Non-pigmented ciliary epithelial cell (primary cell): ENCODE measurements around the gene NBR1.
"Not testable (repeated sequence)": the region's sequence is repeated elsewhere in the genome, so short reads cannot be mapped to it uniquely, and the experiment has no call there.

Experiments used
- DNase-seq: peaks from one replicate; pipeline ENCODE4 v3.0.0-alpha.2; 2010; ENCODE audit warnings: low read depth

The NBR1 gene

GRCh38 chr17:43159232-43159631 lies 11.8 kb upstream of the NBR1 start:
- not testable (repeated sequence) for DNase-seq

GRCh38 chr17:43159957-43160356 lies 11.1 kb upstream of the NBR1 start:
- DNase-seq: not testable (repeated sequence)

GRCh38 chr17:43165971-43166370 lies 5.0 kb upstream of the NBR1 start:
- DNase-seq: not testable (repeated sequence)

DNA sequence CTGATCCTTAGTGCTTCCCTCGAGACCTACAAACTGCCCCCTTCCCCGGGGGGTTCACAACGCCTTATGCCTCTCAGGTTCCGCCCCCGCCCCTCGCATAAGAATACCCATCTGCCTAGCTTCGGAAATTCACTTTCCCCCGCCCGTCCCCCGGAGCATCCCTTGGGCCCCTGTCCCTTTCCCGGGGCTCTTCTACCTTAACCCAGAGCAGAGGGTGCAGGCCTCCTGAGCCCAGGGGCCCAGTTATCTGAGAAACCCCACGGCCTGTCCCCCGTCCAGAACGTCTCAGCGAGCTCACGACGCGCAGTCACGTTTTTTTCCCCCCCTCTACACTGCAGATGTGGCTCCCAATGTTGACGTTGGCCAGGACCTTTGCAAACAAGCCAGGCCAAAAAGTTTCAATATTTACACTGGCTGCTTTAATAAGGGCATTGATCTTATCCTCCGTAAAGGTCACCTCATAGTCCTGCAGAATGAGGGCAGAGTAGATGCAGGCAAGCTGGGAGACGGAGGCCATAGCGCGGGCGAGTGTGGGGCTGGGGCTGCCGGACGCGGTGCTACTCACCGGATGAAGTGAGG lies 1.4 kb upstream of the NBR1 start:
- DNase-seq: no peak

- peak; percentile 77 for DNase-seq
Measured at GRCh38 chr17:43170140-43170765, 761 bp upstream of the NBR1 start.

DNA sequence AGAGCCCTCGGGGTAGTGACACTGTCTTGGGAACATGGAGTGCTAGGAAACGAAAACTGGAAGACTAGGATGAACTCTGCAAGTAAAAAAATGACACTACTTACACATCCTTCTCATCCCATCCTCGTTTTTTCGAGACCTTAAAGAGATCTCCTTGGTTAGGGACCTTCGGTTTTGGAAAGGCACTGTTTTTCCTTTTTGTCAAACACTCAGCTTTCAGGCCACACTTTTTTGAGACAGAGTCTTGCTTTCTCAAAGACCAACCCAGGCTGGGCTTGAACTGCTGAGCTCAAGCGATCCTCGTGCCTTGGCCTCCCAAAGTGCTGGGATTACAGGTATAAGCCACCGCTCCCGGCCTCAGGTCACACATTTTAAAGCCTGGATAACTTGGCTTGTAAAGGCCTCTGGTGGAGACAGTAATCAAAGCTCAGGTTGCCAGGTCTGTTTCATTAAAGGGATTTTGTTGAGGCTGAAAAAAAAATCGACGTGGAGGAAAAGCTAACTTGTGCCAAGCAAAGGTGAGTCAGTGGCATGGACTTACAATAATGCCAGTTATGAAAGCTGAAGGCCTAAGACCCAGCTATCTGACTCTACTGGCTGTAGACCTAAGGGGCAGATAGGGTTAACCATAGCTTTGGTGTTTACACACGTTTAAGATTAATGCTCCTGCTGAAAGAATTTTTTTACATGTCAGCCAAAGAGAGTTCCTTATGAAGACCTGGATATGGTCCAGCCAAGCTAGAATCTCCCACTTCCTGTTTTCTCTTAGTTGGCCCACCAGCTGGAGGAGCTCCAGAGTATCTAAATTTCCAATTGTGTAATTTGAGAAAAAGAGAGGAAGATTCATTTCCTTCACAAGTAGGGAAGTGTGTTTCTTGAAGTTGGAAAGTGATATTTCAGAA lies 823 bp downstream of the NBR1 start:
- DNase-seq: peak; percentile 71

GRCh38 chr17:43175213-43176118 lies 4.5 kb downstream of the NBR1 start:
- peak; percentile 70 for DNase-seq

- DNase-seq: no peak
Measured at GRCh38 chr17:43176119-43176570, 5.1 kb downstream of the NBR1 start.

DNA sequence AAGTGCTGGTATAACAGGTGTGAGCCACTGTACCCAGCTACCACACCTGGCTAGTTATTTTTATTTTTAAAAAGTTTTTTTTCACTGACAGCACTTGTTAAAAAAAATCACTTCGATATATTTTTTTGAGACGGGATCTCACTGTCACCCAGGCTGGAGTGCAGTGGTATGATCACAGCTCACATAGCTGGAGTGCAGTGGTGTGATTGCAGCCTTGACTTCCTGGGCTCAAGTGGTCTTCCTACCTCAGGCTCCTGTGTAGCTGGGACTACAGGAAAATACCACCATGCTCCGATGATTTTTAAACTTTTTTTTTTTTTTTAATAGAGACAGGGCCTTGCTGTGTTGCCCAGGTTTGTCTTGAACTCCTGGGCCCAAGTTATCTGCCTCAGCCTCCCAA lies 12.9 kb downstream of the NBR1 start:
- DNase-seq: no peak

GRCh38 chr17:43186656-43187055 lies 15.6 kb downstream of the NBR1 start:
- DNase-seq: not testable (repeated sequence)

DNA sequence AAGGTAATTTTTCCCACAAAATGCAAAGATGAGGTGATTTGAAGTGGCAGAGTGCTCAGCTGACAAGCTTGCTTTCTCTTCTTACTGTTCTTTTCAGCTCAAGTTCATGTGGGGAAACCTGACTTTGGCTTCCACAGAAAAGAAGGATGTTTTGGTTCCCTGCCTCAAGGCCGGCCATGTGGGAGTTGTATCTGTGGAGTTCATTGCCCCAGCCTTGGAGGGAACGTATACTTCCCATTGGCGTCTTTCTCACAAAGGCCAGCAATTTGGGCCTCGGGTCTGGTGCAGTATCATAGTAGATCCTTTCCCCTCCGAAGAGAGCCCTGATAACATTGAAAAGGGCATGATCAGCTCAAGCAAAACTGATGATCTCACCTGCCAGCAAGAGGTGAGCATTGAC lies 22.2 kb downstream of the NBR1 start:
- DNase-seq: no peak

- no peak for DNase-seq
Measured at GRCh38 chr17:43199633-43200032, 28.6 kb downstream of the NBR1 start.

DNA sequence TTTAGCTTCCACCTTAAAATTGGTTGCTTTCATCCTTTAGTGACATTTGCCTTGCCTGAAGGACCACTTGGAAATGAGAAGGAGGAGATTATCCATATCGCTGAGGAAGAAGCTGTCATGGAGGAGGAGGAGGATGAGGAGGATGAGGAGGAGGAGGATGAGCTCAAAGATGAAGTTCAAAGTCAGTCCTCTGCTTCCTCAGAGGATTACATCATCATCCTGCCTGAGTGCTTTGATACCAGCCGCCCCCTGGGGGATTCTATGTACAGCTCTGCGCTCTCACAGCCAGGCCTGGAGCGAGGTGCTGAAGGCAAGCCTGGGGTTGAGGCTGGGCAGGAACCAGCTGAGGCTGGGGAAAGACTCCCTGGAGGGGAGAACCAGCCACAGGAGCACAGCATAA lies 29.1 kb downstream of the NBR1 start:
- no peak for DNase-seq

- not testable (repeated sequence) for DNase-seq
Measured at GRCh38 chr17:43203013-43203412, 32.0 kb downstream of the NBR1 start.

- DNase-seq: no peak
Measured at GRCh38 chr17:43210576-43210975, 39.6 kb downstream of the NBR1 start.

DNA sequence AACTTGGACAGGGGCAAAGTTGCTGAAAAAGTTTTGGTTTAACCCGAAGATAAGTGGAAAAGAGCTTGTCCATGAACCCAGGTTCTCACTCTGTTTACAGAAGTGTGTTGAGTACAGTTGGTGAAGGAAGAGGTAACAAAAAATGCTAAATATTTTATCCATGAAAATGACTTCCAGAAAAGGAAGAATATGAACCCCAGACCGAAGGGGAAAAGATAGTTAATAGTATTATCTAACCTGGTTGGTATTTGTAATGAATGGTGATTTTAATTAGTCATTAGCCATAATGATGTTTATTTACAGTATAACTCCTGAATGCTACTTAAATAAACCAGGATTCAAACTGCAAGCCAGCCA lies 40.1 kb downstream of the NBR1 start:
- no peak for DNase-seq

GRCh38 chr17:43211480-43212402 lies 40.7 kb downstream of the NBR1 start, which contains the start of gene TMEM106A:
TMEM106A (plus strand) TSS chr17:43211875; CDS start chr17:43213042, 1,167 bp downstream.
- peak; percentile 57 for DNase-seq

GRCh38 chr17:43212641-43213490 lies 41.9 kb downstream of the NBR1 start:
- DNase-seq: no peak

- no peak for DNase-seq
Measured at GRCh38 chr17:43213545-43213944, 42.5 kb downstream of the NBR1 start.

DNA sequence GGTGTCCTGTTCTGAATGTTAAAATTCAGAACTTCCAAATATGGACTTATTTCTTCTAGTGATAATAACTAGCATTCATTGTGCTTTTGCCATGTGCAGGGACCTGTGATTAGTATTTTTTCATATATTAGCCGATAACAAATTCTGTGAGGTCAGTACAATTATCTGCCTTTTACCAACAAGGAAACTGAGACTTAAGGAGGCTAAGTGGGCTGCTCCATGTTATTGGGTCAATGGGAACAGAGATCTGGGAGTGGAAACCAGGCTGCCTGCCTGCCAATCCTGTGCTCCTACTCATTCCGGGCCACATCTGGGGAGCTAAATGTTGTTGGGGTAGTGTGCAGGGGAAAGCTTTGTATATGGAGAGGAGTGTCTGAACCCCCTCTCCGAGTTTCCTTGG lies 44.3 kb downstream of the NBR1 start:
- DNase-seq: no peak
